HepG2 (cell line): ENCODE data around the gene GTPBP6. TPM values are rescaled to one million over a fixed set of nuclear protein-coding genes. Genes with fewer than 3 reads are reported as not detected.

Source experiments
- ATAC-seq: fragments of 200-7000 bp; cut with Tn5 transposase; 3 replicates; pipeline ENCODE4 v1.9.1; 2020; ENCODE audit warnings: mild to moderate bottlenecking, moderate library complexity
- BruUV-seq: library from RNA; stranded (reverse); fragments of 400-500 nt; replicated peaks from 2 replicates; lab custom pipeline; 2021; lab: Mats Ljungman, UMichigan
- CTCF ChIA-PET: fragments of 300-600 bp; formaldehyde crosslinking; extraction: SDS; loops from one replicate; lab custom pipeline; 2021; ENCODE audit warnings: low total read pairs, inconsistent platforms, low intra/inter-chr PET ratio; lab: Yijun Ruan, JAX
- POLR2A ChIA-PET: fragments of 350-600 bp; sonication (Branson Sonifier 250); formaldehyde crosslinking; loops from one replicate; lab custom pipeline; 2020; ENCODE audit warnings: antibody characterized with exemption, inconsistent platforms; lab: Yijun Ruan, JAX
- DNase-seq: peaks from one replicate; pipeline ENCODE4 v3.0.0-alpha.2; 2015; ENCODE audit warnings: low spot score
- FAIRE-seq: peaks from 3 replicates; lab custom pipeline; 2011; peaks lifted over from hg19 to GRCh38; lab: Jason Lieb, UNC
- H2AFZ ChIP-seq: one replicate; pipeline ENCODE4 v1.6.1; 2011; ENCODE audit warnings: low read length, inconsistent platforms
- H3K27ac ChIP-seq: fragments of 300-600 bp; 3 replicates; pipeline ENCODE4 v1.8.0; 2011; ENCODE audit warnings: mixed run types, mild to moderate bottlenecking, mixed read lengths, low read length, inconsistent platforms; ENCODE audit not compliant: insufficient read depth; ENCODE audit errors: extremely low read length
- H3K27me3 ChIP-seq, 2 experiments: fragments of 200-600 bp in 1 of 2; 2 replicates in 1 of 2; 3 replicates in 1 of 2; pipeline versions ENCODE4 v1.6.0 to v1.8.0; 2011; ENCODE audit warnings: low read length in 2 of 2, mild to moderate bottlenecking in 2 of 2, moderate library complexity in 2 of 2, inconsistent platforms in 1 of 2; ENCODE audit not compliant: insufficient read depth in 2 of 2, control insufficient read depth in 1 of 2
- H3K36me3 ChIP-seq, 2 experiments: fragments of 200-600 bp in 1 of 2; replicated peaks in 1 of 2; 2 replicates in 1 of 2; 3 replicates in 1 of 2; pipeline versions ENCODE4 v1.5.1 to v1.8.0; 2011; ENCODE audit warnings: low read length in 2 of 2, inconsistent platforms in 1 of 2; ENCODE audit not compliant: insufficient read depth in 2 of 2, control insufficient read depth in 1 of 2
- H3K4me1 ChIP-seq: 2 replicates; pipeline ENCODE4 v1.5.1; 2012; ENCODE audit warnings: low read length, inconsistent platforms; ENCODE audit not compliant: insufficient read depth
- H3K4me2 ChIP-seq: 2 replicates; pipeline ENCODE4 v1.6.0; 2011; ENCODE audit warnings: low read depth, low read length, inconsistent platforms
- H3K4me3 ChIP-seq, 3 experiments: fragments of 200-600 bp in 1 of 3; sonication (generic), shearing (Covaris generic) in 1 of 3; replicated peaks in 1 of 3; 2 replicates each; pipeline ENCODE4 v1.5.1; 2011 to 2016; ENCODE audit warnings: low read length in 3 of 3, inconsistent platforms in 2 of 3, low read depth in 2 of 3, mild to moderate bottlenecking in 2 of 3, control low read depth in 1 of 3, mixed read lengths in 1 of 3; ENCODE audit not compliant: insufficient read depth in 1 of 3
- H3K79me2 ChIP-seq: one replicate; pipeline ENCODE4 v1.6.1; 2011; ENCODE audit warnings: low read length, inconsistent platforms; ENCODE audit not compliant: insufficient read depth
- H3K9ac ChIP-seq: 2 replicates; pipeline ENCODE4 v1.6.0; 2011; ENCODE audit warnings: mild to moderate bottlenecking, low read depth, low read length, inconsistent platforms; ENCODE audit not compliant: insufficient read depth
- H3K9me3 ChIP-seq: 2 replicates; pipeline ENCODE4 v1.5.1; 2012; ENCODE audit warnings: mild to moderate bottlenecking, low read length
- H4K20me1 ChIP-seq: 2 replicates; pipeline ENCODE4 v1.6.0; 2011; ENCODE audit warnings: inconsistent platforms, mild to moderate bottlenecking, low read length, moderate library complexity; ENCODE audit not compliant: insufficient read depth
- AGO2 ChIP-seq: fragments of 200-400 bp; formaldehyde crosslinking; optimal IDR thresholded peaks from 2 replicates; pipeline ENCODE3; 2017; ENCODE audit warnings: mild to moderate bottlenecking, low read depth, low read length, moderate library complexity
- ATF7-NPFF ChIP-seq: sonication (generic); formaldehyde crosslinking; IDR thresholded peaks from 2 replicates; pipeline ENCODE4 v1.8.1; 2023; ENCODE audit warnings: mild to moderate bottlenecking, low read depth, missing genetic modification reagents, moderate library complexity
- DZIP1 ChIP-seq: sonication (generic); formaldehyde crosslinking; IDR thresholded peaks from 2 replicates; pipeline ENCODE4 v1.5.0; 2020; ENCODE audit warnings: mild to moderate bottlenecking, missing genetic modification reagents
- KMT2B ChIP-seq: IDR thresholded peaks from 2 replicates; pipeline ENCODE4 v1.6.1; 2016; ENCODE audit warnings: missing genetic modification reagents, missing compliant biosample characterization
- MIER2 ChIP-seq: IDR thresholded peaks from 2 replicates; pipeline ENCODE4 v1.6.1; 2016; ENCODE audit warnings: missing biosample characterization, missing genetic modification reagents
- SATB2 ChIP-seq: sonication (generic); formaldehyde crosslinking; IDR thresholded peaks from 2 replicates; pipeline ENCODE4 v1.5.0; 2020; ENCODE audit warnings: missing genetic modification reagents
- TP53 ChIP-seq: sonication (generic); formaldehyde crosslinking; conservative IDR thresholded peaks from 2 replicates; pipeline ENCODE4 v1.4.0; 2020; ENCODE audit warnings: missing genetic modification reagents
- WGBS: methylation state at CpG from one replicate; pipeline ENCODE4 v1.1.6; 2017; ENCODE audit warnings: low lambda C conversion rate; 5-methylcytosine and 5-hydroxymethylcytosine counted together
- in situ Hi-C: cut with HindIII; loops from 2 replicates; pipeline ENCODE4 v1.10.0; 2017; ENCODE audit warnings: low pct_unique_long_range_greater_than_20kb; ENCODE audit not compliant: extremely low pct_ligation_motif_present
- intact Hi-C: fragments of 100-400 bp; cut with micrococcal nuclease; formaldehyde crosslinking; loops from one replicate; pipeline ENCODE4 v1.10.0; 2022; ENCODE audit not compliant: unreplicated experiment
- polyA plus RNA-seq, 8 experiments: library from polyadenylated mRNA; depleted of rRNA in 3 of 8; stranded (reverse) in 7 of 8; unstranded in 1 of 8; fragments of >200 nt; fragmentation: Illumina TruSeq in 4 of 8; extraction: Trizol in 4 of 8; gene quantifications; 2 replicates each; pipeline versions ENCODE4 v1.2.1 to v1.2.3, GENCODE V29; 2011 to 2016; ENCODE audit warnings: low read depth in 4 of 8, missing spikeins in 1 of 8, mixed read lengths in 1 of 8; ENCODE audit not compliant: insufficient read depth in 1 of 8
- total RNA-seq, 5 experiments: library from RNA; depleted of rRNA; stranded (reverse); fragments of >200 nt; fragmentation: Illumina TruSeq; extraction: Trizol; gene quantifications; 2 replicates each; pipeline ENCODE4 v1.2.3, GENCODE V29; 2016; ENCODE audit warnings: low read depth in 1 of 5
- TF ChIP-seq, protein P1 (sequence below): sonication (generic); formaldehyde crosslinking; IDR thresholded peaks from 2 replicates; pipeline ENCODE4 v1.5.0; 2020; ENCODE audit warnings: mild to moderate bottlenecking, missing genetic modification reagents, borderline replicate concordance
- TF ChIP-seq, protein P2 (sequence below): sonication (generic); formaldehyde crosslinking; IDR thresholded peaks from 2 replicates; pipeline ENCODE4 v1.5.1; 2020; ENCODE audit warnings: missing genetic modification reagents, mild to moderate bottlenecking, borderline replicate concordance

GTPBP6 gene
- total and polyA plus RNA-seq, 2 of the 13 experiments (the other 11 are each of a cell fraction or from before 2014, with no cell fraction given) = 20.2 to 39.6 TPM

- in situ Hi-C loops = no loop called here
- intact Hi-C loops = no loop called here
- Histone ChIP-seq H3K36me3 (no peaks in the 10 kb centered on the region; a peak in 1 of 5 replicates), H3K4me1 (no peaks in the 10 kb centered on the region), H3K4me2 (no peak overlapping the region), H3K27ac (no peak overlapping the region), H2AFZ (no peak overlapping the region), H3K9me3 (no peaks in the 10 kb centered on the region), H4K20me1 (no peaks in the 10 kb centered on the region), H3K27me3 (no peaks in the 10 kb centered on the region), H3K9ac (no peak overlapping the region), H3K4me3 (no peak overlapping the region), H3K79me2 (no peaks in the 10 kb centered on the region)
- DNase-seq = no peak
- TF ChIP-seq SATB2 (no peak), AGO2 (peak; percentile 57)
- peak; percentile 11; the same call in 2 of the 3 replicates for ATAC-seq
- no peak for FAIRE-seq
- CTCF ChIA-PET = no interaction called here
- 94% methylated on average over 48 of the region's 53 CpGs for WGBS
- BruUV-seq = no TSS peak
- POLR2A ChIA-PET = no interaction called here
Measured at GRCh38 chrX:338281-338835, 19.8 kb upstream of the GTPBP6 start.

DNA sequence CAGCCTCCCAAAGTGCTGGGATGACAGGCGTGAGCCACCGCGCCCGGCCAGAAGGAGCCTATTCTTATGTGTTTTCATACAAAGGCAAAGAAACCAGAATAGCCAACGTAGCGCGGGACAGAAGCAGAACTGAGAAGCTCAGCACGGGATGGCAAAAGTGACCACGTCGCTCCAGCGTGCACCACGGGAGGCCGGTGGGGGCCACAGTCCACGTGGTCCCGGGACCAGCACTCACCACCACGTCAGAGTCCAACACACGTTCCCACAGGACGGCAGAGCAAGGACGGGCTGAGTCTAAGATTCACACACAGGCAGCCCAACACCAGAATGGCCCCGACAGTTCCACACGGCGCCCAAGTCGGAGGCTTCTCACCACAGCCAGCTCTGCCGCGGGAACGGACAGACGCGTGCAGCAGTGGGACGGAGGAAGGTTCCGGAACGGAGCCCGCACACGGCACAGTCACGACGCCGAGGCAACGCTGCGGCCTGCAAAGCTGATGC, 18.8 kb upstream of the GTPBP6 start:
- Histone ChIP-seq H3K79me2 (no peaks in the 10 kb centered on the region), H3K36me3 (no peaks in the 10 kb centered on the region; a peak in 1 of 5 replicates), H3K4me2 (no peak overlapping the region), H3K27me3 (no peaks in the 10 kb centered on the region), H3K27ac (no peak overlapping the region), H3K4me1 (no peaks in the 10 kb centered on the region), H4K20me1 (no peaks in the 10 kb centered on the region), H3K4me3 (no peak overlapping the region), H3K9me3 (no peaks in the 10 kb centered on the region), H3K9ac (no peak overlapping the region), H2AFZ (no peak overlapping the region)
- 94% methylated on average over 38 of the region's 38 CpGs for WGBS
- DNase-seq (no peak), ATAC-seq (no peak), FAIRE-seq (no peak)
- TF ChIP-seq AGO2 (peak; percentile 32), ATF7-NPFF (CRISPR knock-in tag) (no peak), KMT2B (CRISPR knock-in tag) (no peak), TP53 (no peak), DZIP1 (CRISPR knock-in tag) (no peak), MIER2 (CRISPR knock-in tag) (no peak)
- TF ChIP-seq, protein P1, sequence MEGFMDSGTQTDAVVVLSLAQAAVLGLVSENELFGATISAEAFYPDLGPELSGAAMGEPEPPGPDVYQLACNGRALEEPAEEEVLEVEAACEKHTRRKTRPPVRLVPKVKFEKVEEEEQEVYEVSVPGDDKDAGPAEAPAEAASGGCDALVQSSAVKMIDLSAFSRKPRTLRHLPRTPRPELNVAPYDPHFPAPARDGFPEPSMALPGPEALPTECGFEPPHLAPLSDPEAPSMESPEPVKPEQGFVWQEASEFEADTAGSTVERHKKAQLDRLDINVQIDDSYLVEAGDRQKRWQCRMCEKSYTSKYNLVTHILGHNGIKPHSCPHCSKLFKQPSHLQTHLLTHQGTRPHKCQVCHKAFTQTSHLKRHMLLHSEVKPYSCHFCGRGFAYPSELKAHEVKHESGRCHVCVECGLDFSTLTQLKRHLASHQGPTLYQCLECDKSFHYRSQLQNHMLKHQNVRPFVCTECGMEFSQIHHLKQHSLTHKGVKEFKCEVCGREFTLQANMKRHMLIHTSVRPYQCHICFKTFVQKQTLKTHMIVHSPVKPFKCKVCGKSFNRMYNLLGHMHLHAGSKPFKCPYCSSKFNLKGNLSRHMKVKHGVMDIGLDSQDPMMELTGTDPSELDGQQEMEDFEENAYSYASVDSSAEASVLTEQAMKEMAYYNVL (CRISPR knock-in tag) = no peak
- TF ChIP-seq, protein P2, sequence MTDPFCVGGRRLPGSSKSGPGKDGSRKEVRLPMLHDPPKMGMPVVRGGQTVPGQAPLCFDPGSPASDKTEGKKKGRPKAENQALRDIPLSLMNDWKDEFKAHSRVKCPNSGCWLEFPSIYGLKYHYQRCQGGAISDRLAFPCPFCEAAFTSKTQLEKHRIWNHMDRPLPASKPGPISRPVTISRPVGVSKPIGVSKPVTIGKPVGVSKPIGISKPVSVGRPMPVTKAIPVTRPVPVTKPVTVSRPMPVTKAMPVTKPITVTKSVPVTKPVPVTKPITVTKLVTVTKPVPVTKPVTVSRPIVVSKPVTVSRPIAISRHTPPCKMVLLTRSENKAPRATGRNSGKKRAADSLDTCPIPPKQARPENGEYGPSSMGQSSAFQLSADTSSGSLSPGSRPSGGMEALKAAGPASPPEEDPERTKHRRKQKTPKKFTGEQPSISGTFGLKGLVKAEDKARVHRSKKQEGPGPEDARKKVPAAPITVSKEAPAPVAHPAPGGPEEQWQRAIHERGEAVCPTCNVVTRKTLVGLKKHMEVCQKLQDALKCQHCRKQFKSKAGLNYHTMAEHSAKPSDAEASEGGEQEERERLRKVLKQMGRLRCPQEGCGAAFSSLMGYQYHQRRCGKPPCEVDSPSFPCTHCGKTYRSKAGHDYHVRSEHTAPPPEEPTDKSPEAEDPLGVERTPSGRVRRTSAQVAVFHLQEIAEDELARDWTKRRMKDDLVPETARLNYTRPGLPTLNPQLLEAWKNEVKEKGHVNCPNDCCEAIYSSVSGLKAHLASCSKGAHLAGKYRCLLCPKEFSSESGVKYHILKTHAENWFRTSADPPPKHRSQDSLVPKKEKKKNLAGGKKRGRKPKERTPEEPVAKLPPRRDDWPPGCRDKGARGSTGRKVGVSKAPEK (CRISPR knock-in tag) = no peak
- POLR2A ChIA-PET = no interaction called here
- no TSS peak for BruUV-seq
- intact Hi-C loops (no loop called here), in situ Hi-C loops (no loop called here)
- CTCF ChIA-PET = no interaction called here
